Osteocyte (in vitro differentiated cells): ENCODE measurements around the gene EIF4E3. TPM values are rescaled to one million over a fixed set of nuclear protein-coding genes. Genes with fewer than 3 reads are reported as not detected.

ENCODE experiments used
- DNase-seq: peaks from one replicate; pipeline ENCODE4 v3.0.0; 2021; ENCODE audit warnings: mixed read lengths; ENCODE audit not compliant: unreplicated experiment; ENCODE audit errors: extremely low spot score
- H3K27ac Mint-ChIP-seq: one replicate; pipeline ENCODE4 v1.8.0; 2021; ENCODE audit warnings: mild to moderate bottlenecking, mixed read lengths; ENCODE audit not compliant: unreplicated experiment
- H3K27me3 Mint-ChIP-seq: one replicate; pipeline ENCODE4 v1.8.0; 2021; ENCODE audit warnings: mixed read lengths; ENCODE audit not compliant: unreplicated experiment
- H3K36me3 Mint-ChIP-seq: one replicate; pipeline ENCODE4 v1.8.0; 2021; ENCODE audit warnings: mixed read lengths; ENCODE audit not compliant: unreplicated experiment
- H3K4me1 Mint-ChIP-seq: one replicate; pipeline ENCODE4 v1.8.0; 2021; ENCODE audit warnings: mixed read lengths; ENCODE audit not compliant: unreplicated experiment
- H3K4me3 Mint-ChIP-seq: one replicate; pipeline ENCODE4 v1.8.0; 2021; ENCODE audit warnings: mild to moderate bottlenecking, moderate library complexity, mixed read lengths; ENCODE audit not compliant: unreplicated experiment
- H3K9me3 Mint-ChIP-seq: one replicate; pipeline ENCODE4 v1.8.0; 2021; ENCODE audit warnings: mixed read lengths; ENCODE audit not compliant: unreplicated experiment
- total RNA-seq: library from RNA; stranded (reverse); gene quantifications from 2 replicates; pipeline ENCODE4 v1.2.1, GENCODE V29; 2021
- TF ChIP-seq, protein P1 (sequence below): fragments of 200-600 bp; sonication (generic); IDR thresholded peaks from 2 replicates; pipeline ENCODE4 v1.5.0; 2021; ENCODE audit warnings: antibody characterized with exemption, mild to moderate bottlenecking, moderate library complexity

Gene EIF4E3
- total RNA-seq, 1 donor from 2014 or later: 7.7 TPM

DNA sequence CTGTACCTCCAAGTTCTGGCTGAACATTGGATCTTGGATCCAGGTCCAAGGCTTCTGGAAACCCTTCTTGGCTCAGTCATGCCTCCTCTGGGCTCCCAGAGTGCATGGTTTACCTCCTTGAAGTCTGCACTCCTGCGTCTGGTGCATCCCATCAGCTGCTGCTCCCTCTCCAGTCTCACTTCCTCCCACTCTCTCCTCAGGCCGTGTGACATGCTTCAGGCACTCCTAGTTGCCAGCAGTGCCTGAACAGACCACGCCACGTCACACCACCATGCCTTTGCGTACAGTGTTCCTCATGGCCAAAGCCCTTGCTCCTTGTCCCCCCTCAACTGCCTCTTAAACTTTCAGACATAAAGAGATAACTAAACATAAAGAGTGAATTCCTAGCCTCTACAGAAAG lies 34.2 kb upstream of the EIF4E3 start:
- Mint-ChIP-seq H3K9me3 (no peaks in the 10 kb centered on the region), H3K27me3 (peaks cover 83% of the 10 kb centered on the region), H3K4me3 (no peak overlapping the region), H3K36me3 (no peaks in the 10 kb centered on the region), H3K27ac (no peak overlapping the region), H3K4me1 (no peaks in the 10 kb centered on the region)
- no peak for DNase-seq
- TF ChIP-seq, protein P1, sequence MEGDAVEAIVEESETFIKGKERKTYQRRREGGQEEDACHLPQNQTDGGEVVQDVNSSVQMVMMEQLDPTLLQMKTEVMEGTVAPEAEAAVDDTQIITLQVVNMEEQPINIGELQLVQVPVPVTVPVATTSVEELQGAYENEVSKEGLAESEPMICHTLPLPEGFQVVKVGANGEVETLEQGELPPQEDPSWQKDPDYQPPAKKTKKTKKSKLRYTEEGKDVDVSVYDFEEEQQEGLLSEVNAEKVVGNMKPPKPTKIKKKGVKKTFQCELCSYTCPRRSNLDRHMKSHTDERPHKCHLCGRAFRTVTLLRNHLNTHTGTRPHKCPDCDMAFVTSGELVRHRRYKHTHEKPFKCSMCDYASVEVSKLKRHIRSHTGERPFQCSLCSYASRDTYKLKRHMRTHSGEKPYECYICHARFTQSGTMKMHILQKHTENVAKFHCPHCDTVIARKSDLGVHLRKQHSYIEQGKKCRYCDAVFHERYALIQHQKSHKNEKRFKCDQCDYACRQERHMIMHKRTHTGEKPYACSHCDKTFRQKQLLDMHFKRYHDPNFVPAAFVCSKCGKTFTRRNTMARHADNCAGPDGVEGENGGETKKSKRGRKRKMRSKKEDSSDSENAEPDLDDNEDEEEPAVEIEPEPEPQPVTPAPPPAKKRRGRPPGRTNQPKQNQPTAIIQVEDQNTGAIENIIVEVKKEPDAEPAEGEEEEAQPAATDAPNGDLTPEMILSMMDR: no peak

DNA sequence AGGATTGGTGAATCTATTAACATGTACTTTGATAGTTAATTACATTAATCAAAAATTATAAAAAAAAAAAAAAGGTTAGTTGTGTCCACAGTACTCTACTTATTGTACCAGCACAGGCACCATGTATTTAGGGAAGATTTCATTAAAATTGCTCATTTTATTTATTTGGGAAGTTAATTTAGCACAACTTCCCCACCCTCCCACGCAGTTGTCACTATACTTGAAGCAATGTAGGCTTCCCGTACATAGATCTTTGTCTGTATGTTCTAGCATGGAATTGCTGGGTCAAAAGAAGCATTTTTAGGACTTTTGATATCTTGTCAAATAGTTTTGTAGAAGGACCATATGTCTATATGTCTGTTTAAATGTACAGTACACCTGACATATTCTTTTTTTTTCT lies 32.9 kb upstream of the EIF4E3 start:
- TF ChIP-seq, protein P1: no peak
- no peaks in the 10 kb centered on the region for H3K4me1 Mint-ChIP-seq
- H3K27ac Mint-ChIP-seq: no peak overlapping the region
- no peak overlapping the region for H3K4me3 Mint-ChIP-seq
- no peaks in the 10 kb centered on the region for H3K9me3 Mint-ChIP-seq
- no peak for DNase-seq
- H3K27me3 Mint-ChIP-seq: peaks cover 73% of the 10 kb centered on the region
- no peaks in the 10 kb centered on the region for H3K36me3 Mint-ChIP-seq

DNA sequence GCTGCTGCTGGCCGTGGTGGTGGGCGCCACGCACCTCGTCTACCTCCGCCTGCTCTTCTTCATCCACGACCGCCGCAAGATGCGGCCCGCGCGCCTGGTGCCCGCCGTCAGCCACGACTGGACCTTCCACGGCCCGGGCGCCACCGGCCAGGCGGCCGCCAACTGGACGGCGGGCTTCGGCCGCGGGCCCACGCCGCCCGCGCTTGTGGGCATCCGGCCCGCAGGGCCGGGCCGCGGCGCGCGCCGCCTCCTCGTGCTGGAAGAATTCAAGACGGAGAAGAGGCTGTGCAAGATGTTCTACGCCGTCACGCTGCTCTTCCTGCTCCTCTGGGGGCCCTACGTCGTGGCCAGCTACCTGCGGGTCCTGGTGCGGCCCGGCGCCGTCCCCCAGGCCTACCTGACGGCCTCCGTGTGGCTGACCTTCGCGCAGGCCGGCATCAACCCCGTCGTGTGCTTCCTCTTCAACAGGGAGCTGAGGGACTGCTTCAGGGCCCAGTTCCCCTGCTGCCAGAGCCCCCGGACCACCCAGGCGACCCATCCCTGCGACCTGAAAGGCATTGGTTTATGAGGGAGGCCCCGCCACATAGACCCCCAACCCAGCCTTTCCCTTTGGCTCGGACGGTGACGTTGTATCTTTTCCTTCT lies 29.5 kb upstream of the EIF4E3 start:
- no peak overlapping the region for H3K27ac Mint-ChIP-seq
- no peaks in the 10 kb centered on the region for H3K36me3 Mint-ChIP-seq
- peaks cover 74% of the 10 kb centered on the region for H3K27me3 Mint-ChIP-seq
- TF ChIP-seq, protein P1: no peak
- H3K4me3 Mint-ChIP-seq: peak overlapping the region; percentile 56
- no peaks in the 10 kb centered on the region for H3K9me3 Mint-ChIP-seq
- H3K4me1 Mint-ChIP-seq: no peaks in the 10 kb centered on the region
- no peak for DNase-seq

DNA sequence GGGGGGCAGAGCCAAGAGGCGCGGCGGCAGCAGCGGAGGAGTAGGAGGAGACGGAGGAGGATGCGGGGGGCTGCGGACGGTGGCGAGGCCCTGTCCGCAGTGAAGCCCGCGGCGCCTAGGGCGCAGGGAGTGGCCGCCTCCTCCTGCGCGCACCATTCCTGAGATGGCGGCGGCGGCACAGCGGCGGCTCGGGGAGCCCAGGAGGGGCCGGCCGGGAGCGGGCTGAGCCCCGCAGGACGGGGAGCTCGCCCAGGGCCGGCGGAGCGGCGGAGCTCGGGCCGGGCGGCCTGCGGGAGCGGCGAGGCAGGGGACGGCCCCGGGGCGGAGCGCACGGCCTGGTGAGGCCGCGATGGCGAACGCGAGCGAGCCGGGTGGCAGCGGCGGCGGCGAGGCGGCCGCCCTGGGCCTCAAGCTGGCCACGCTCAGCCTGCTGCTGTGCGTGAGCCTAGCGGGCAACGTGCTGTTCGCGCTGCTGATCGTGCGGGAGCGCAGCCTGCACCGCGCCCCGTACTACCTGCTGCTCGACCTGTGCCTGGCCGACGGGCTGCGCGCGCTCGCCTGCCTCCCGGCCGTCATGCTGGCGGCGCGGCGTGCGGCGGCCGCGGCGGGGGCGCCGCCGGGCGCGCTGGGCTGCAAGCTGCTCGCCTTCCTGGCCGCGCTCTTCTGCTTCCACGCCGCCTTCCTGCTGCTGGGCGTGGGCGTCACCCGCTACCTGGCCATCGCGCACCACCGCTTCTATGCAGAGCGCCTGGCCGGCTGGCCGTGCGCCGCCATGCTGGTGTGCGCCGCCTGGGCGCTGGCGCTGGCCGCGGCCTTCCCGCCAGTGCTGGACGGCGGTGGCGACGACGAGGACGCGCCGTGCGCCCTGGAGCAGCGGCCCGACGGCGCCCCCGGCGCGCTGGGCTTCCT lies 28.8 kb upstream of the EIF4E3 start, which contains the start of gene GPR27:
TSS of gene GPR27 (plus strand) at position 155 of the 909 bp plus-strand sequence. CDS start at position 350, 195 bp downstream.
- H3K4me3 Mint-ChIP-seq: peak within 1 kb of the TSS; percentile 64
- H3K36me3 Mint-ChIP-seq: no peaks in the 10 kb centered on the region
- TF ChIP-seq, protein P1: no peak
- H3K4me1 Mint-ChIP-seq: no peaks in the 10 kb centered on the region
- H3K27ac Mint-ChIP-seq: no peak within 1 kb of the TSS
- H3K9me3 Mint-ChIP-seq: no peaks in the 10 kb centered on the region
- H3K27me3 Mint-ChIP-seq: peaks cover 72% of the 10 kb centered on the region
- no peak for DNase-seq
